Embryonic facial prominence (tissue), 1 donor: ENCODE measurements around the gene MOB3A.
"Not testable (repeated sequence)": the region's sequence is repeated elsewhere in the genome, so short reads cannot be mapped to it uniquely, and the experiment has no call there.

Source experiments
- DNase-seq: peaks from one replicate; pipeline ENCODE4 v3.0.0-alpha.2; 2016; ENCODE audit errors: extremely low spot score

MOB3A gene

DNA sequence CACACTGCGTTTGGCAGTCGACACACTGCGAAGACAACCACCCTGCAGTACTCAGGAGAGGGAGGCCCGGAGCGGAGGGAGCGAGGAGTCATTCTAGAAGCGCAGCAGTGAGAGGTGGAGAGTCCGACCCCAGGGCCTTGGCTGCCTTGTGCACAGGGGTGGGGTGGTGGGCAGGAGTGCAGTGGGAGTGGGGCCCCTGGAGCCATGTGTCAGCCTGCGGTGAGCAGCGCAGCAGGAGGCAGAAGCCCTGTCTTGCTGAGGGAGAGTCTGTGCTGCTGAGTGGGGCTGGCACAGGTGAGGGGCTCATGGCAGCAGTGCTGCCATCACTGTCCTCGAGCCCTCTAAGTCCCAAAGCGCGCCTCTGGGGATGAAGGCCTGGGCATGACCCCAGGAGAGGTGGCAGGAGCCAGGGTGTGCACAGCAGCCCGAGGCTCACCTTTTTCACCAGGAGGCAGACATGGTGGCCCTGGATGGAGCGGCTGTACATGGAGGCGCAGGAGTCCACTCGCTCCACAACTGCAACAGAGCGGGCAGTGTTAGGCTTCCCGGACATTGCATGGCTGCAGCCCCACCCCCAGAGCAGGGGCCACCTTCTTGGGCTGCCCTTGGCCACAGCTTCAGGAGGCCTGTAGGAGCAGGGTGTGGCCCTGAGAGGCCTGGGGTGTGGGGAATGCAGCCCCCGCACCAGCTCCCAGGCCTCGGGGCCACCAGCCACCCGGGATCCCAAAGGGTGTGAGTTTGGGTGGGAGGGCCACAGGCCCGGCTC lies 12.3 kb upstream of the MOB3A start:
- no peak for DNase-seq

DNA sequence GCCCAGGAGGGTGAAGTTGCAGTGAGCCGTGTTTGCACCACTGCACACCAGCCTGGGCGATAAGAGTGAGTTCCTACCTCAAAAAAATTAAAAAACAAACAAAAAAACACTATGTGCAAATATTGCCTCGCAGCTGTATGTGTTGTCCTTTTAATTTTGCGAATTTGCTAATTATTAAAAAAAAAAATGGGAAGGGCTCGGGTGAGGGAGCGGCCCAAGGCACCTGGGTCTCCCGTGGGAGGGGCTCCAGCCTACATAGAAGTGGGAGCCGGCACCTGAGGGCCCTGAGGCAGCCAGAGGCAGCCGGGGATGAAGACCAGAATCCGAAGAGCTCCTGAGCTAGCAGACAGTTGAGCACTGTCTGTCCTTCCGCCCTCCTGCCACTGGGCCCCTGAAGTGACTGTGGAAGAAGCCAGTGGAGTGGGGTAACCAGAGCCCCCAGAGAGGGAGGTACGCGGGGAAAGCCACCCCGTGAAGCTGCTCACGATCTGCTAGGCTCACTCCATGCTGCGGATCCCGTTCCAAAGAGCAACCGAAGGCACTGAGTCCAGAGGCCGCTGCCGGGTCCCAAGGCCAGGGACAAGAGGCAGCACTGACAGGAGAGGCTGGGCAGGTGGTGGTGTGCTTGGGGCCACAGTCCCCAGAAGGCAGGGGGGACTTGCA lies 7.0 kb upstream of the MOB3A start:
- no peak for DNase-seq

DNA sequence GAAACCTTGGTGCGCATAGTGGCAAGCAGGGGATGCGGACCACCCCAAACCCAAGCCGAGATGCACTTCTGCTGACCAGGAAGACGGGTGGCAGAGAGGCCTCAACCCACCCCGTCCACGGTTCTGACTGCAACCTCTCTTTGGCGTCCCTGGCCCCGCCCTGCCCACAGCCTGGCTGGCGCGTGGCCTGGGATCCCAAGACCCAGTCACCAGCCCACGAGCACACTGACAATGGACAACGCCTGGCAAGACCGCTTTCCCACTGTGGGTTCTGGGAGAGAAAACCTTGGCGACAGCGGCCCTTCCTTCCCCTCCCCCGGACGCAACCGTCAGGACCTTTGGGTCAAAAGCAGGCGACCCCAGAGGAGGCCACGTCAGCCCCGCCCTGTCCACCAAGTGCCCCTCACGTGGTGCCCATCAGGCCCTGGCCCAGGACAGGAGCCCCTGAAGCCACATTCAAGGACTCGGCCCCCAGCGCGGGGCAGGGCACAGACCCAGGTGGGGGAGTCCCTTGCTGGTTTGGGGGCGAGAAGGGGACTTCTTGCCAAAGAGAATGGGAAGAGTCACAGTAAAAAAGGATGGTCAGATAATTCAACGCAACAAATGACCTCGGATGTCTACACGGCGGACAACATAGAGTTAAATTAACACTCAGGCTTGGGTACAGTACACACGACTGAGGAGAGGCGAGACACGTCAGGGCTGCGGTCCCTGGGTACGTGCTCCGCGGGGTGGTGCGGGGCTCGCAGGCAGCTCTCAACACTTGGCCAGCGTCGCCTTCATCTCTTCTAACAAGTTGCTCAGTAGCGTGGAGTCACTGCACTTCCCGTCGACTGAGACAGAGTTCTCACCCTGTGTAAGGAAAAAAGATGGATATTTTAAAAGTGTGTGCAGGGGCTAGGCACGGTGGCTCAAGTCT lies 5.5 kb upstream of the MOB3A start:
- no peak for DNase-seq

DNA sequence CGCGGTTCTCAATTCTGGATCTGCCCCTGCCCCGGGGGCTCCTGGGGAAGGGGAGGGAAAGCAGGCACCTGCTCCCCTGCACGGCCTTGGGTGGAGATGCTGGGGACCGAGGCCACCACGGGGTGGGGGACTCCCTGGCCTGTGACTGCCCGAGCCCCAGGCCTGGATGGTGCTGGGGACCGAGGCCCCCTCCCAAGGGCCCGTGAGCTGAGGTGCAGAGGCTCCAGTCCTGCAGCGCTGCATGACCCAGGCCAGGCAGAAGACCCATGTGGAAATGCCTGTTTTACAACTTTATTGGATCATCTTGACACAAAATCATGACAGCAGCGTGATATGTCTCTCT lies 4.6 kb upstream of the MOB3A start:
- no peak for DNase-seq

DNA sequence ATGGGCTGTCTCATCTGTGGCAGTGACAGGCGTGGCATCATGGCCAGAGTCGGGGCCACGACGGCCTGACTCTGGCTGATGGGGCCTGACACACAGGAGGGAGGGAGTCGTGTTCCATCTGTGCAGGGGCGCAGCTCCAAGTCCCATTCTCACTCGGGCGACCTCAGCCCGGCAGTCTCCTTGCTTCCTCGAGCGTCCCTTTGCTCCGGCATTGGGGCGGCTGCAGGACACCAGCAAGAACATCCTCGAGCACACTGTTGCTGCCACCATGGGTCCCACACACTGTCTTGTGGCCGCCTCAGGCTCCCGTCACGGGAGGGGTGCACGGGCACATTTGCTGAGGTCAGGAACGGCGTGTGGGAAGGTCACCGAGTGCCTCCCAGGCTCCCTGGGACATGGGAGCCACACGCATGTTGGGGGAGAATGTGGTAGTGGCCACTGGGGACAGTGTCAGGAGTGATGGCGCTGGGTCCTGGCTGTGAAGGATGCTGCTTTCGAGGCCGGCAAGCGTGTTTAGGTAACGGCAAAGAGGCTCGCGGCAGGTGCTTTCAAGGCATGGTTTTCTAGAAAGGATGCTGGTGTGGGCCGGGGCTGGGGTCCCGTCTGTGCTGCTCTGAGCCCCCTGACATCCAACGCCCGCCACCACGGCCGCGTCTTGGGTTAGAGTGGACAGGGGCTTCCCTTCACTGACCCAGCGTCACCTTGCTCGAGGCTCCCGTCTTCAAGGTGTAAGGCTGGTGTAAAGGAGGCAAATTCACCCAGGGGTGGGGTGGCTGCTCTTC lies 4.0 kb upstream of the MOB3A start:
- no peak for DNase-seq

DNA sequence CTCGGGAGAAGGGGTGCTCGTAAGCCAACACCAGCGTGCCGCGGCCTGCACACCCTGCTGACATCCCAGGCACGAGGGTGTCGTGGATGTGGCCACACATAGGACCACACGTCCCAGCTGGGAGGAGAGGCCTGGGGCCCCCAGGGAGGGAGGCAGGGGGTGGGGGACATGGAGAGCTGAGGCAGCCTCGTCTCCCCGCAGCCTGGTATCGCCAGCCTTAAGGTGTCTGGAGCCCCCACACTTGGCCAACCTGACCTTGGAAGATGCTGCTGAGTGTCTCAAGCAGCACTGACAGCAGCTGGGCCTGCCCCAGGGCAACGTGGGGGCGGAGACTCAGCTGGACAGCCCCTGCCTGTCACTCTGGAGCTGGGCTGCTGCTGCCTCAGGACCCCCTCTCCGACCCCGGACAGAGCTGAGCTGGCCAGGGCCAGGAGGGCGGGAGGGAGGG lies 3.0 kb upstream of the MOB3A start:
- no peak for DNase-seq

DNA sequence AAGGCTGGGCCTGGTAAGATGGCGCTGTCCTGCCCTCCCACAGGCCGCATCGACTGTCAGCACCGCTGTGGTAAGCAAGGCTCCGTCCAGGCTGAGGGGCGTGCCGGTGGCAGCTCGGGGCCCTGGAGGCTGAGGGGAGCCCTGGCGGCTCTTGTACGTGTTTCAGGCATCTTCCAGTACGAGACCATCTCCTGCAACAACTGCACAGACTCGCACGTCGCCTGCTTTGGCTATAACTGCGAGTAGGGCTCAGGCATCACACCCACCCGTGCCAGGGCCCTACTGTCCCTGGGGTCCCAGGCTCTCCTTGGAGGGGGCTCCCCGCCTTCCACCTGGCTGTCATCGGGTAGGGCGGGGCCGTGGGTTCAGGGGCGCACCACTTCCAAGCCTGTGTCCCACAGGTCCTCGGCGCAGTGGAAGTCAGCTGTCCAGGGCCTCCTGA lies 1.8 kb upstream of the MOB3A start:
- no peak for DNase-seq

DNA sequence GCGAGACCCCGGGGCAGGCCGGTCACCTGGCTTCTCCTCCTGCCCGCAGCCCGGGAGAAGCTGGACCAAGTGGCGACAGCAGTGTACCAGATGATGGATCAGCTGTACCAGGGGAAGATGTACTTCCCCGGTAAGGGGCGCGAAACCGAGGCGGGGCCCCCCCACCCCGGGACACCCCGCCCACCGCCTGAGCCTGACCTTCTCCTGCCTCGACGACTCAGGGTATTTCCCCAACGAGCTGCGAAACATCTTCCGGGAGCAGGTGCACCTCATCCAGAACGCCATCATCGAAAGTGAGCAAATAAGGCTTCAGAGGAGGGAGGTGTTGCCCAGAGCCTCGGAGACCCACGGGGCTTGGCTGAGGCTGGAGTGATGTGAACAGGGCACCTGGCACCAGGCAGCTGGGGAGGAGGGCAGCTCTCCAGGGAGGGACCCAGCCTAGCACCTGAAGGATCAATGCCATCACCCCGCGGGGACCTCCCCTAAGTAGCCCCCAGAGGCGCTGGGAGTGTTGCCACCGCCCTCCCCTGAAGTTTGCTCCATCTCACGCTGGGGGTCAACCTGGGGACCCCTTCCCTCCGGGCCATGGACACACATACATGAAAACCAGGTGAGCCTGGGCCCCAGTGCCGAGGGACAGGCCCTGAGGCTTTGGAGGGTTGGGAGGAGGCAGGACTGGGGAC lies 1.2 kb upstream of the MOB3A start:
- no peak for DNase-seq

DNA sequence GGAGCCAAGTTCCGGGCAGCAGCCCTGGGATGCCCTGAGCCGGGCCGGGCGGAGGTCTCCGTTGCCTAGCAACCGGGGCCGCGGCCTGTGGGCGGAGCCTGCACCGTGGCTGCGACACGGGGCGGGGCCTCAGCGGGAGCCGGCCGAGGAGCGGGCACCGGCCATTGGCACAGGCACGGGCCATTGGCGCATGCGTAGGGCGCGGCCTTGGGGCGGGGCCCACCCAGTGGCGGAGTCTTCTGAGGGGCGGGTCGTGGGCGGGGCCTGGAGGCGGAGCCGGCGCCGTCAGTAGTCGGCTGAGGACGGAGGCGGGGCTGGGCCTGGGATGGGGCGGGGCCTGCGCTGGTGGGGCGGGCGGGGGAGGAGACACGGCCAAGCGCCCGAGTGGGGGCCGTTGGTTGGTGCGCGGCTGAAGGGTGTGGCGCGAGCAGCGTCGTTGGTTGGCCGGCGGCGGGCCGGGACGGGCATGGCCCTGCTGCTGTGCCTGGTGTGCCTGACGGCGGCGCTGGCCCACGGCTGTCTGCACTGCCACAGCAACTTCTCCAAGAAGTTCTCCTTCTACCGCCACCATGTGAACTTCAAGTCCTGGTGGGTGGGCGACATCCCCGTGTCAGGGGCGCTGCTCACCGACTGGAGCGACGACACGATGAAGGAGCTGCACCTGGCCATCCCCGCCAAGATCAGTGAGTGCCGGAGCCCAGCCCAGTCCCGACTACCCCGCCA lies 515 bp upstream of the MOB3A start, which contains the start of gene IZUMO4:
Gene IZUMO4 (plus strand): TSS at position 436 of the 723 bp plus-strand sequence. CDS start 31 bp downstream, at position 467.
- peak; percentile 95 for DNase-seq

DNA sequence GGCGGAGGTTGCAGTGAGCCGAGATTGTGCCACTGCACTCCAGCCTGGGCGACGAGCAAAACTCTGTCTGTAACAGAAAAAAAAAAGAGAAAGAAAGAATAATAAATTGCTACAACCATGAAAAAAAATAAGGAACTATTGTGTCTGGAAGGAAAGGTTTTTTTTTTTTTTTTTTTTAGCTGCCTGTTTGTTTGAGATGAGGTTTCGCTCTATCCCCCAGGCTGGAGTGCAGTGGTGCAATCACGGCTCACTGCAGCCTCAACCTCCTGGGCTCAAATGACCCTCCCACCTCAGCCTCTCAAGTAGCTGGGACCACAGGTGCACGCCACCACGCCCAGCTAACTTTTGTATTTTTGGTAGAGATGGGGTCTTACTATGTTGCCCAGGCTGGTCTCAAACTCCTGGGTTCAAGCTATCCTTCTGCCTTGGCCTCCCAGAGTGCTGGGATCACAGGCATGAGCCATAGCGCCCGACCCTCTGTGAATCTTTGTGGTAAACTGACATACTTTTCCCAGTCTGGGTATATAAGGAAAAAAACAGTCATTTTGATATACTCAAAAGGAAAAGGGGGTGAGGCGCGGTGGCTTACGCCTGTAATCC lies 4.1 kb downstream of the MOB3A start:
- DNase-seq = not testable (repeated sequence)

DNA sequence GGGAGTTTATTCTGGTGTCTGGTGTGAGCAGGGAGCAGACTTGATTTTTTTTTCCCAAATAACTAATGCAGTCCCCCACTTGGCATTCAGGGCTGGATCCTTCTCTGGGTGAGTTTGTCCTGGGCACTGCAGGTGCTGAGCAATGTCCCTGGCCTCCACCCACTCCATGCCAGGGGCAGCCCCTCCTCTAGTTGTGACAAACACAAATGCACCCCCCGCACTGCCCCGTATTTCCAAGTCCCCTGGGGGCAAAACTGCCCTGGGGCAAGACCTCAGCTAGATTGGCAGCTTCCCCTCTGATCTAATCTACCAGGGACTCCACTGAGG lies 6.4 kb downstream of the MOB3A start:
- no peak for DNase-seq

DNA sequence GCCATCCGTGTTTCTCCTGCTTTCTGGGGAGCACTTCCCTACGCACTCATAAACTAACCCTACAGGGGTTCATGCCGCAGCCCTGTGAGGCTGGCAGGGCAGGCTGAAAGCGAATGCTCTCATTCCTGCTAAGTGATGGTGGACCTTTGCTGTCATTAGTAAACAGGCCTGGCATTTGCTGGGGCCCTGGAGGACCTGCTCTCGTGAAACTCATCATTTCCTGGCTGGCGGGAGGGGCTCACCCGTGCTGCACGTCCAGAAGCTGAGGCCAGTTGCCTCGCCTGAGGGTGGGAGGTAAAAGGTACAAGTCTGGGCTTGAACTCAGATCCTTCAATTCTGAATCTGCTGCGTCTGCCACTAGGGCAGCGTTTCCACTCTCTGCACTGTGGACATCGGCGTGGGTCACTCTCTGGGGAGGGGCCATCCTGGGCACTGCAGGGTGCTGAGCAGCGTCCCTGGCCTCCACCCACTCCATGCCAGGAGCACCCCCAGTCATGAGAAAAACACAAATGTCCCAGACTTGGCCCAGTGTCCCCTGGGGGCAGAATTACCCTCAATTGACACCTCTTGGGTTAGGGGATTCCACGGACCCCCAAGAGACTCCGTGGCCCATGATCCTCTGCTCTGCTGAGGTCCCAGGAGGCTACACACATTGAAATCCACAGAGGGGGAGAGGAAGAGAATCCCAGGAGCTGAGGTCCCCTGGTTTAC lies 7.0 kb downstream of the MOB3A start:
- no peak for DNase-seq

DNA sequence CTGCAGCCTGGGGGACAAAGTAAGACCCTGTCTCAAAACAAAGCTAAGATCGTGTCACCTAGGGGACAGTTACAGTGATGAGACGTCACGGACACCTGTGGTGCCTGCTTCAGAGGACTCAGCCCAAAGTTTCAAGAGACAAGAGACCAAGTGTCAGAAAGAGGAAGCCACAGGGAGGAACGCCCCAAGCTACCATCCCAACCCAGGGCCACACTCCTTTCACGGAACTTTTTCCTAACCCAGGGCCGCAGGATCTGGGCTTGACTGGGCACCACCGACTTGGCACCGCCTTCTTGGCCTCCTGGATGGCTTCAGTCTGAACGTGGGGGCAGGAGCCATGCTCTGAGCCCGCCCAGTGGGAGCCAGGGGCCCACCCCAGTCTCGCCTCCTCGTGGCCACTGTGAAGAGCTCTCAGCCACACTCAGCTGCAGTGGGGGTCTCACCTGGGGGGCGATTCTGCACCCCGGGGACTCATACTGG lies 8.5 kb downstream of the MOB3A start:
- DNase-seq = no peak

DNA sequence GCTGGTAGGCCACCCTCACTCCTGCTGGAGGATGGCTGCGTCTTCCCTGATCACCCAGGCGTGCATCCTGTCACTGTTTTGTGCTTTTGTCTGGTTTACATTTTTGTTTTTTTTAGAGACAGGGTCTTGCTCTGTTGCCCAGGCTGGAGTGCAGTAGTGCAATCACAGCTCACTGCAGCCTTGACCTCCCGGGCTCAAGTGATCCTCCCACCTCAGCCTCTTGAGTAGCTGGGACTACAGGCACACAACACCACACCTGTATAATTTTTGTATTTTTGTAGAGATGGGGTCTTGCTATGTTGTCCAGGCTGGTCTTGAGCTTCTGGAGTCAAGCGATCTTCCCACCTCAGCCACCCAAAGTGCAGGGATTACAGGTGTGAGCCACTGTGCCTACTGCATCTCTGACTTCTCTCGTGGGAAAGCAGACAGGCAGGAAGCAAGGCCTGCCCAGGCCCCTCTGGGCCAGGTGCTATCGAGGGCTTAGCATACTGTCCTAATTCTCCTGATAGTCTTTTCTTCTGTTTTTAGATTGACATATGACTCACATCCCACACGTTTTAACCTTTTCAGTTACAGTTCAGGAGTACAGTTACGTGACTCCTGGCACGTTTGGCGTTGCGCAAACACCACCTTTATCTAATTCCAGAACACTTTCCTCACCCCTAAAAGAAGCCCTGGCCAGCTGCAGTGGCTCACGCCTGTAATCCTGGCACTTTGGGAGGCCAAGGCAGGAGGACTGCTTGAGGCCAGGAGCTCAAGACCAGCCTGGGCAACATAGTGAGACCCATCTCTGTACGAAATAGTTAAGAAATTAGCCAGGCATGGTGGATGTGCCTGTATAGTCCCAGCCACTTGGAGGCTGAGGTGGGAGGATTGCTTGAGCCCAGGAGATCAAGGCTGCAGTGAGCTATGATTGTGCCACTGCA lies 9.2 kb downstream of the MOB3A start:
- not testable (repeated sequence) for DNase-seq

DNA sequence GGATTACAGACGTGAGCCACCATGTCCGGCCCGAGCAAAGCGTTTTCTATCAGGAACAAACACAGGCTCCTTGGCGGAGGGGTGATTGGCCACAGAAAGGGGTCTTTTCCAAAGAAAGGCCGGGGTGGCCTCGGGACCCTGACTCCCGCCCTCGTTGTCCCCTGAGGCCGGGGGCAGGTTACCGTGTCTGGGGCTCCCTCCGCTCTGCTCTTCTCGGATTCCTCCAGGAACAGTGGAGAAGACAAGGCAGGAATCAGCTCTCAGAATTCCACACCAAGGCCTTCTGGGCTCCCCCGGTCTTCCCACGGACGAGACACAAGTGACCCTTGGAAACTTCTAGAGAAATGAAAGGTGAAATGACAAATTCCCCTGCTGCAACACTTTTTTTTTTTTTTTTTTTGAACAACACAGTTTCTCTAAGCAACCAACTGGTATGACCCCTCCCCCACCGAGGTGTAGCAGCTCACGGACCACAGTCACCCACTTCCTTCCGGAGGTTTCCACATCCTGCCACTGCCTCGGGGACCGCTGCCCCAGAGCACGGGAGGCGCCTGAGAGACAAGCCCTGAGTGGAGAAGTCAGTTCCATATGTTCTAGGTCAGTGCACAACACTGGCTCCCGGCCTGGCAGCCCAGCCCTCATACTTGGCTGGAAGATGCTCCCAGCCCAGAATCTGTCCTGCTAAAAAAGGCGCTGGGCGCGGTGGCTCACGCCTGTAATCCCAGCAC lies 11.0 kb downstream of the MOB3A start:
- no peak for DNase-seq

DNA sequence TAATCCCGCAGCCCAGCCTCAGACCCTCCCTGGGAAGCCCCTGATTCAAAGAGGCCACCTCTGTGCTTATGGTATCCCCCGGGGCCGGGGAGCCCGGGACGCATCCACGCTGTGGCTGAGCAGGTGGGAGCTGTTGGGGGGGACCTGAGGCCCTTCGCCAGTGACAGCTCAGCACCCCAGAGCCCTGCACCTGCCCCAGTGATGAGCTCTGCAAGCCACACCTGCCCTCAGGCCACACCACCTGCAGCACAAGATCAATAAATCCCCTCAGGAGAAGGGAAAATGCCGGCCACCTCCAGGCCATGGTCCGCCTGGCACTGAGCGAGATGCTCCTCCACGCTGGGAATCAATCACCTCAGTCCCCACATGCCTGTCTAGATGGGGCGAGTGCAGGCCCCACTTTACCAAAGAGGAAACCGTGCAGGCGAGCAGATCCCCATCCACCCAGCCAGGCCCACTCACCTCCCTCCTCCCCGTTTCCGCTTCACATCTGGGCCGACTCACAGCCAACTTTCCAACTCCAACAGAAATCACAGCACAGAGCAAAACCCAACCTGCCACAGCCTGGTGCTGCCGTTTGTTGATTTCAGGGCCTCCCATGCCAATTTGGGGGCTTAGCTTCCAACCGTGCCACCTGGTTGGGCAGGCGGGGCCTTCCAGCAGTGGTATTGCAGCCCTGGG lies 12.8 kb downstream of the MOB3A start:
- no peak for DNase-seq
